ENCODE measurements around the gene CRKL. TPM values are rescaled to one million over a fixed set of nuclear protein-coding genes. Genes with fewer than 3 reads are reported as not detected.

CRKL gene
- total RNA-seq, 1 donor from 2014 or later, result 59.6 TPM

DNA sequence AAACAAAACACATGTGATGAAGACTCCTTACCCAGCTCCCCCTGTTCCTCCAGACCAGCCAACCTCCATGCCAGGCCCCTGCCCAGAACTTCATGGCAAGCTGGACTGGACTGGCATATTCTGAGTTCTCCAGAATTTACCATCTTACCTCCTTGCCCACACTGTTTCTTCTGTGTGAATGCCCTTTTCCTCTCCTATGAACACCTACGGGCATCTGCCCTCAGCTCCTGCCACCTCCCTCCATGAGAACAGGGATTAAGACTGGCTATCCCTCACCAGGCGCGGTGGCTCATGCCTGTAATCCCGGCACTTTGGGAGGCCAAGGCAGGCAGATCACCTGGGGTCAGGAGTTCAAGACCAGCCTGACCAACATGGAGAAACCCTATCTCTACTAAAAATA, 43.4 kb downstream of the CRKL start:
- H3K4me1 Mint-ChIP-seq (ENCODE audit: low read depth, unreplicated experiment), result peaks cover 11% of the 10 kb centered on the region
- TF ChIP-seq, protein P1, sequence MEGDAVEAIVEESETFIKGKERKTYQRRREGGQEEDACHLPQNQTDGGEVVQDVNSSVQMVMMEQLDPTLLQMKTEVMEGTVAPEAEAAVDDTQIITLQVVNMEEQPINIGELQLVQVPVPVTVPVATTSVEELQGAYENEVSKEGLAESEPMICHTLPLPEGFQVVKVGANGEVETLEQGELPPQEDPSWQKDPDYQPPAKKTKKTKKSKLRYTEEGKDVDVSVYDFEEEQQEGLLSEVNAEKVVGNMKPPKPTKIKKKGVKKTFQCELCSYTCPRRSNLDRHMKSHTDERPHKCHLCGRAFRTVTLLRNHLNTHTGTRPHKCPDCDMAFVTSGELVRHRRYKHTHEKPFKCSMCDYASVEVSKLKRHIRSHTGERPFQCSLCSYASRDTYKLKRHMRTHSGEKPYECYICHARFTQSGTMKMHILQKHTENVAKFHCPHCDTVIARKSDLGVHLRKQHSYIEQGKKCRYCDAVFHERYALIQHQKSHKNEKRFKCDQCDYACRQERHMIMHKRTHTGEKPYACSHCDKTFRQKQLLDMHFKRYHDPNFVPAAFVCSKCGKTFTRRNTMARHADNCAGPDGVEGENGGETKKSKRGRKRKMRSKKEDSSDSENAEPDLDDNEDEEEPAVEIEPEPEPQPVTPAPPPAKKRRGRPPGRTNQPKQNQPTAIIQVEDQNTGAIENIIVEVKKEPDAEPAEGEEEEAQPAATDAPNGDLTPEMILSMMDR (IDR thresholded peaks at IDR 0.05; ENCODE audit: partially characterized antibody, unreplicated experiment), result no peak
- no peaks in the 10 kb centered on the region for H3K36me3 Mint-ChIP-seq (ENCODE audit: unreplicated experiment)
- no peak overlapping the region for H3K27ac Mint-ChIP-seq (ENCODE audit: unreplicated experiment)
- peaks cover 8% of the 10 kb centered on the region for H3K9me3 Mint-ChIP-seq (ENCODE audit: unreplicated experiment)
- DNase-seq, result no peak
- H3K27me3 Mint-ChIP-seq (ENCODE audit: unreplicated experiment), result peaks cover 20% of the 10 kb centered on the region
- no peak overlapping the region for H3K4me3 Mint-ChIP-seq (ENCODE audit: unreplicated experiment)

DNA sequence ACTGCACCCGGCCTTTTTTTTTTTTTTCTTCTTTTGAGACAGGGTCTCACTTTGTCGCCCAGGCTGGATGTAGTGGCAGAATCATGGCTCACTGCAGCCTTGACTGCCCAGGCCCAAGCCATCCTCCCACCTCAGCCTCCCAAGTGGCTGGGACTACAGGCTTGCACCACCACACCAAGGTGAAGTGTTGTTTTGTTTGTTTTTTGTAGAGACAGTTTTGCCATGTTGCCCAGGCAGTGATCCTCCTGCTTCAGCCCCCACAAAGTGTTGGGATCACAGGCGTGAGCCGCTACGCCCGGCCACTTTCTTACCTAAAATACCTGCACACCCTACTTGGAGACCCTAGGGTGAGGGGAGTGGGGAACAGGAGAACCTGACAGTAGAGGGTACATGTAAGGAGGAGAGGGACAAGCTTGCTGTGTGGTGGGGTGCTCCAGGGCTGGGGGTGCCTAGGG, 45.3 kb downstream of the CRKL start:
- no peak overlapping the region for H3K4me3 Mint-ChIP-seq (ENCODE audit: unreplicated experiment)
- peaks cover 8% of the 10 kb centered on the region for H3K9me3 Mint-ChIP-seq (ENCODE audit: unreplicated experiment)
- DNase-seq, result peak; percentile 8
- peaks cover 20% of the 10 kb centered on the region for H3K27me3 Mint-ChIP-seq (ENCODE audit: unreplicated experiment)
- H3K27ac Mint-ChIP-seq (ENCODE audit: unreplicated experiment), result no peak overlapping the region
- H3K36me3 Mint-ChIP-seq (ENCODE audit: unreplicated experiment), result no peaks in the 10 kb centered on the region
- TF ChIP-seq, protein P1 (IDR thresholded peaks at IDR 0.05; ENCODE audit: partially characterized antibody, unreplicated experiment), result no peak
- peaks cover 11% of the 10 kb centered on the region for H3K4me1 Mint-ChIP-seq (ENCODE audit: low read depth, unreplicated experiment)

DNA sequence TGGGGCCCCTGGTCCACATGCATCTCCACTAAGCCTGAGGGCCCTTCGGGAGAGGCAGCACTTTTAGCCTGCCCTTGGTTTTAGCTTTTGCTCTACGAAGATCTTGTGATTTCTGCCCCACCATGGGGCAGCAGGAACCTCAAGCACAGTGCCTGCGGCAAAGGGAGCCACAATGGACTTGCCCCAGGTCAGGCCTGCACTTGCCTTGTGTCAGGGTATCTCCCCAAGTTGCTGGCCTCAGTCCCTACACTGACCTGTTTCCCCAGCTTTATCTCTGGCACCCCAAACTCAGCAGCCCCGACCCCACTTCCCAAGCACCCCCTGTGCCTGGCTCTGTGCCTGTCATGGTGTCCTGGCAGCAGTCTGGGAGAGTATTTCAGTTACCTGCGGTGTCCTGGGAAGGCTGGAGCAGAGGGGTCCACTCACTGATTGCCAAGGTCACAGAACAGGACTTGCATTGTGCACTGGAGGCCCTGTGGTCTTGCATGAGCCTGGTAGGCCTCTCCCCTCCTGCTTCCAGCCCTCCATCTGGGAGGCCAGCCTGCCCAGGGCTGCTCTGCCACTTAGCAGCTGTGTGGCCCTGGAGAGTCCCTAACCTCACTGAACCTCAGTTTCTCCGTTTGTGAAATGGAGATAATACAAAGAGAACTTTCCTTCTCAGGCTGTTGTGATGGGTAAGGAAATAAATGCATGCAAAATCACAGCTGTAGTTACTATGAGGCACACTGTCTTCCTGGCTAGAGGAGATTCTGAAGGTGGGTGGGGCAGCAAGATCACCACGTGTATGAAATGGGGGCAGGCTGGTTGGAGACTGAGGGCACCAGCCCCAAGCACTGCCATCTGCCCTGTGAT, 46.2 kb downstream of the CRKL start:
- TF ChIP-seq, protein P1 (IDR thresholded peaks at IDR 0.05; ENCODE audit: partially characterized antibody, unreplicated experiment), result no peak
- peak; percentile 9 for DNase-seq

DNA sequence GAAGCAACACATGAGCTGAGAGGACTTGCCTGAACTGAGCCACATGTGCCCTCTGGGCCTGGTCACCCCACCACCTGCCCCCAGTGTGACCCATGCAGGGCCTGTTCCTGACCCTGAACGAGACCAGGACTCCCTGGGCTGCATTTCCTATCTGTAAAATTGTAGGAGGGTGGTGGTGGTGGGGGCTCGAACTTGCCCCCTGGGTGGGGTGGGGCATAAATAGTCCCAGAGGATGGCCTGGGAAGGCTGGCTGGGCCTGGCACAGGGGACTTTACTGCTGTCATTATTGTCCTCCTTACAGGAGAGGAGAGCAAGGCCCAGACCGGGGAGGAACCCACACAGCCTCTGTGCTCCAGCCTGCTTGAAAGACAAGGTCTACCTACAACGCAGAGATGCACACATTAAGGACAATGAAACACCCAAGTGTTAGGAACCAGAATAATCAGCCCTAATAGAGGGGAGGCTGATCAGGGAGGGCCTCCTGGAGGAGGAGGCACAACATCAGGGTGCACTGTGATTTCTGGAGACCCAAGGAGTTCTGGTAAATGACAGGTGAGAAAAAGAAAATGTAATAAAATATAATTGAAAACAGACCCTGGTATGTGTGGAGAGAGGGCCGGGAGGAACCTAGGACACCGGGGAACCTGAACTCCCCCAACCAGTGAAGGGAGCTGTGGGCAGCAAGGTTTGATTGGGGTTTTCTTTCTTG, 47.0 kb downstream of the CRKL start:
- DNase-seq, result peak; percentile 12
- Mint-ChIP-seq H3K27me3 (ENCODE audit: unreplicated experiment) (peaks cover 14% of the 10 kb centered on the region), H3K36me3 (ENCODE audit: unreplicated experiment) (no peaks in the 10 kb centered on the region), H3K27ac (ENCODE audit: unreplicated experiment) (no peak overlapping the region), H3K4me1 (ENCODE audit: low read depth, unreplicated experiment) (peaks cover 8% of the 10 kb centered on the region), H3K4me3 (ENCODE audit: unreplicated experiment) (peak overlapping the region; percentile 87), H3K9me3 (ENCODE audit: unreplicated experiment) (peaks cover 5% of the 10 kb centered on the region)
- TF ChIP-seq, protein P1 (IDR thresholded peaks at IDR 0.05; ENCODE audit: partially characterized antibody, unreplicated experiment), result no peak

More for the DNA sequence above, 46.2 kb downstream of the CRKL start:
- H3K9me3 Mint-ChIP-seq (ENCODE audit: unreplicated experiment), result peaks cover 5% of the 10 kb centered on the region
- H3K36me3 Mint-ChIP-seq (ENCODE audit: unreplicated experiment), result no peaks in the 10 kb centered on the region
- H3K27me3 Mint-ChIP-seq (ENCODE audit: unreplicated experiment), result peaks cover 14% of the 10 kb centered on the region
- H3K4me3 Mint-ChIP-seq (ENCODE audit: unreplicated experiment), result no peak overlapping the region
- no peak overlapping the region for H3K27ac Mint-ChIP-seq (ENCODE audit: unreplicated experiment)
- H3K4me1 Mint-ChIP-seq (ENCODE audit: low read depth, unreplicated experiment), result peaks cover 8% of the 10 kb centered on the region

DNA sequence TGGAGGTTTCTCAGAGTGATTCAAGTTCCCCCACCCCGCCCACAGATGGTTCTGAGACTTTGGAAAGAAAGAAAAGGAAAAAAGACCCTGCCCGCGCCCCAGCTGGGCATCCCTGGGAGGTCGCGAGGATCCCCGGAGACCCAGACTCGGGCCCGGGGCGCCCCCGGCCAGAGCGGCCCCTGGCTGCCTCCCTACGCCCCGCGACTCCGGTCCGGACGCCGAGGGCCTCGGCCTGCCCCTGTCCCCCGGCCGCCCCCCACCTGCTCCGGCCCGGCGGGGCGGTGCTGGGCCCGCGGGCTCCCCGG, 47.5 kb downstream of the CRKL start:
- TF ChIP-seq, protein P1 (IDR thresholded peaks at IDR 0.05; ENCODE audit: partially characterized antibody, unreplicated experiment), result no peak

More for the DNA sequence above, 47.5 kb downstream of the CRKL start:
- DNase-seq, result peak; percentile 11
- peaks cover 5% of the 10 kb centered on the region for H3K9me3 Mint-ChIP-seq (ENCODE audit: unreplicated experiment)
- H3K4me1 Mint-ChIP-seq (ENCODE audit: low read depth, unreplicated experiment), result peaks cover 8% of the 10 kb centered on the region
- no peak overlapping the region for H3K27ac Mint-ChIP-seq (ENCODE audit: unreplicated experiment)
- H3K36me3 Mint-ChIP-seq (ENCODE audit: unreplicated experiment), result no peaks in the 10 kb centered on the region
- H3K27me3 Mint-ChIP-seq (ENCODE audit: unreplicated experiment), result peaks cover 14% of the 10 kb centered on the region
- H3K4me3 Mint-ChIP-seq (ENCODE audit: unreplicated experiment), result peak overlapping the region; percentile 87
